ENCODE data around the gene FRAS1. TPM values are rescaled to one million over a fixed set of nuclear protein-coding genes. Genes with fewer than 3 reads are reported as not detected.

Gene FRAS1
- total and polyA plus RNA-seq, 2 donors (not counting 1 experiment from before 2014, with no cell fraction given), result 0.03 to 0.12 TPM

DNA sequence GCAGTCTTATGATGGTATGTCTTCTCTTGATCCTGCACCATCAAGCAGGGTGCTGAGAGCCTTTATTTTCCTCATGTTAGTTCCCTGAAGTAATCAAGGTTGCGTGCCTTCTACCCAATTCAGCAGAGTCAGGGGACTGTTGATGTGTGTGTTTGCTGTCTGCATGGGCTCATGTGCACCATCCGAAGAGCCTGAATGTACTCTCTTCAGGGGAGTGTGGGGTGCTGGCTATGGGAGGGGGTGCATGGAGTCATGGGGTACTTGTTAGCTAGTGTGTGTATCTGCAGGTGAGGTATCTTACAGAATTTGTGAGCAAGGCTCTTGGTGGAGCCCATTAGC lies 340.1 kb downstream of the FRAS1 start:
- Histone ChIP-seq H3K36me3 (replicated peaks in 1 of 2; ENCODE audit: control extremely low read depth in 1 of 2, control insufficient read depth in 1 of 2, extremely low read depth in 1 of 2, insufficient read depth in 2 of 2, low read length in 1 of 2) (no peaks in the 10 kb centered on the region), H3K4me3 (ENCODE audit: control extremely low read depth in 1 of 5, extremely low read depth in 1 of 5, insufficient read depth in 1 of 5, low read depth in 2 of 5, low read length in 4 of 5) (no peak overlapping the region), H3K9ac (ENCODE audit: low read length) (no peak overlapping the region), H4K20me1 (ENCODE audit: control insufficient read depth, insufficient read depth, low read length, poor library complexity, severe bottlenecking) (no peaks in the 10 kb centered on the region), H3K9me3 (ENCODE audit: control extremely low read depth in 1 of 3, control insufficient read depth in 2 of 3, insufficient read depth in 1 of 3, low read length in 2 of 3) (peaks cover 0 to 17% (median 1%) of the 10 kb centered on the region in 3 donors), H3K27ac (ENCODE audit: low read length in 2 of 2) (no peak overlapping the region), H3K4me1 (ENCODE audit: control insufficient read depth in 2 of 2, insufficient read depth in 2 of 2, low read length in 2 of 2) (no peaks in the 10 kb centered on the region), H3K27me3 (replicated peaks in 1 of 4; ENCODE audit: control extremely low read depth in 1 of 4, control insufficient read depth in 3 of 4, insufficient read depth in 4 of 4, low read length in 3 of 4) (no peaks in the 10 kb centered on the region), H3K79me2 (ENCODE audit: control insufficient read depth, insufficient read depth, low read length) (no peaks in the 10 kb centered on the region), H2AFZ (ENCODE audit: insufficient read depth, low read depth, low read length, poor library complexity, severe bottlenecking) (no peak overlapping the region), H3K4me2 (replicated peaks; ENCODE audit: low read depth, low read length, poor library complexity, severe bottlenecking) (no peak overlapping the region)
- CTCF ChIA-PET, result no interaction called here
- intact Hi-C loops (cut with micrococcal nuclease), result no loop called here
- Mint-ChIP-seq H3K4me3 (no peak overlapping the region), H3K27me3 (peaks cover 23% of the 10 kb centered on the region), H3K4me1 (no peaks in the 10 kb centered on the region), H3K27ac (no peak overlapping the region), H3K9me3 (ENCODE audit: insufficient read depth) (peaks cover 13% of the 10 kb centered on the region)
- TF ChIP-seq EZH2 (IDR thresholded peaks at IDR 0.05; ENCODE audit: borderline replicate concordance, insufficient read depth, low read depth, low read length, poor library complexity, severe bottlenecking), result no peak
- TF ChIP-seq, protein P1, sequence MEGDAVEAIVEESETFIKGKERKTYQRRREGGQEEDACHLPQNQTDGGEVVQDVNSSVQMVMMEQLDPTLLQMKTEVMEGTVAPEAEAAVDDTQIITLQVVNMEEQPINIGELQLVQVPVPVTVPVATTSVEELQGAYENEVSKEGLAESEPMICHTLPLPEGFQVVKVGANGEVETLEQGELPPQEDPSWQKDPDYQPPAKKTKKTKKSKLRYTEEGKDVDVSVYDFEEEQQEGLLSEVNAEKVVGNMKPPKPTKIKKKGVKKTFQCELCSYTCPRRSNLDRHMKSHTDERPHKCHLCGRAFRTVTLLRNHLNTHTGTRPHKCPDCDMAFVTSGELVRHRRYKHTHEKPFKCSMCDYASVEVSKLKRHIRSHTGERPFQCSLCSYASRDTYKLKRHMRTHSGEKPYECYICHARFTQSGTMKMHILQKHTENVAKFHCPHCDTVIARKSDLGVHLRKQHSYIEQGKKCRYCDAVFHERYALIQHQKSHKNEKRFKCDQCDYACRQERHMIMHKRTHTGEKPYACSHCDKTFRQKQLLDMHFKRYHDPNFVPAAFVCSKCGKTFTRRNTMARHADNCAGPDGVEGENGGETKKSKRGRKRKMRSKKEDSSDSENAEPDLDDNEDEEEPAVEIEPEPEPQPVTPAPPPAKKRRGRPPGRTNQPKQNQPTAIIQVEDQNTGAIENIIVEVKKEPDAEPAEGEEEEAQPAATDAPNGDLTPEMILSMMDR (IDR thresholded peaks at IDR 0.05), result no peak
- ATAC-seq (ENCODE audit: low read depth) (no peak), DNase-seq (no peak)
- POLR2A ChIA-PET, result no interaction called here
- WGBS (ENCODE audit: insufficient coverage), result 94% methylated on average over 2 of the region's 2 CpGs

DNA sequence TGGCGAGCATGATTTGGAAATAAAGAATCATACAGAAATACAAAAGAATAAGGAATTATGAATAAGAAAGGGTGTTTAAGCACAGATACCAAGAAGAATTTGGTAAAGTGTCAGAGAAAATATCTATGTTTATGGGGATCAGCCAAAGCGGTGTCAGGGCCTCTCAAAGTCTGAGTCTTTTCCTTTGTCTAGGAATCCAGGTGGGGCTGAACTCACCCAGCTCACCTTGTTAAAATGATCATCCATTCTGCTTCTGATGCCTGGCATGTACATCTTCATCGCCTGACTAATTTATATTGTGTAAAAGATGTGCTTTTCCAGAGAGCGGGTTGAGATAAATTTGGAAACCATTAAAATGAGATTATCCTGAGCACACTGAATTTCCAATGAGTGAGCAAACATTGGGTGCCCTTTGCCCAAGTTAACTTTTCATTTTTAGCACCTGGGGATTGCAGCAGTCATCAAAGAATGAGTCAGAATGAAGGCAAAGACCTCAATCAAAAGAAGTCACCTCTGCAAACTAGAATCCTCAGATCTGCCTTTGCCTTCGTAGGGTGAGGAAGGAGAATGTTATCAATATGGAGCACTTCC lies 352.6 kb downstream of the FRAS1 start:
- ATAC-seq (ENCODE audit: low read depth) (no peak), DNase-seq (no peak)
- intact Hi-C loops (cut with micrococcal nuclease), result no loop called here
- ChIA-PET CTCF (no interaction called here), POLR2A (no interaction called here)
- H3K9me3 ChIP-seq (ENCODE audit: control extremely low read depth in 1 of 3, control insufficient read depth in 2 of 3, insufficient read depth in 1 of 3, low read length in 2 of 3), result no peaks in the 10 kb centered on the region
- no peak overlapping the region for H3K4me3 Mint-ChIP-seq
- WGBS (ENCODE audit: insufficient coverage), result 100% methylated on average over 1 of the region's 5 CpGs
- peaks cover 0 to 3% (median 0%) of the 10 kb centered on the region in 4 experiments for H3K27me3 ChIP-seq (replicated peaks in 1 of 4; ENCODE audit: control extremely low read depth in 1 of 4, control insufficient read depth in 3 of 4, insufficient read depth in 4 of 4, low read length in 3 of 4)
- no peaks in the 10 kb centered on the region for H4K20me1 ChIP-seq (ENCODE audit: control insufficient read depth, insufficient read depth, low read length, poor library complexity, severe bottlenecking)
- no peak for TF ChIP-seq EZH2 (IDR thresholded peaks at IDR 0.05; ENCODE audit: borderline replicate concordance, insufficient read depth, low read depth, low read length, poor library complexity, severe bottlenecking)
- TF ChIP-seq, protein P1 (IDR thresholded peaks at IDR 0.05), result no peak
- H3K27me3 Mint-ChIP-seq, result peaks cover 9% of the 10 kb centered on the region
- H3K4me1 ChIP-seq (ENCODE audit: control insufficient read depth in 2 of 2, insufficient read depth in 2 of 2, low read length in 2 of 2), result no peaks in the 10 kb centered on the region
- H3K9ac ChIP-seq (ENCODE audit: low read length), result no peak overlapping the region
- H3K4me2 ChIP-seq (replicated peaks; ENCODE audit: low read depth, low read length, poor library complexity, severe bottlenecking), result no peak overlapping the region
- no peaks in the 10 kb centered on the region for H3K4me1 Mint-ChIP-seq
- H3K79me2 ChIP-seq (ENCODE audit: control insufficient read depth, insufficient read depth, low read length), result no peaks in the 10 kb centered on the region
- H3K4me3 ChIP-seq (ENCODE audit: control extremely low read depth in 1 of 5, extremely low read depth in 1 of 5, insufficient read depth in 1 of 5, low read depth in 2 of 5, low read length in 4 of 5), result no peak overlapping the region
- no peak overlapping the region for H3K27ac ChIP-seq (ENCODE audit: low read length in 2 of 2)
- H3K9me3 Mint-ChIP-seq (ENCODE audit: insufficient read depth), result no peaks in the 10 kb centered on the region
- no peaks in the 10 kb centered on the region for H3K36me3 ChIP-seq (replicated peaks in 1 of 2; ENCODE audit: control extremely low read depth in 1 of 2, control insufficient read depth in 1 of 2, extremely low read depth in 1 of 2, insufficient read depth in 2 of 2, low read length in 1 of 2)
- no peak overlapping the region for H2AFZ ChIP-seq (ENCODE audit: insufficient read depth, low read depth, low read length, poor library complexity, severe bottlenecking)
- H3K27ac Mint-ChIP-seq, result no peak overlapping the region
